Keratinocyte (primary cell): ENCODE data around the gene HOXA10.

Source experiments
- CTCF ChIP-seq, 3 experiments: IDR thresholded peaks in 1 of 3; conservative IDR thresholded peaks in 1 of 3; optimal IDR thresholded peaks in 1 of 3; 2 replicates in 2 of 3; 3 replicates in 1 of 3; pipeline versions ENCODE3 to v1.5.1; 2011; ENCODE audit warnings: low read length in 3 of 3, mild to moderate bottlenecking in 3 of 3, moderate library complexity in 2 of 3, control low read depth in 1 of 3, inconsistent platforms in 1 of 3; ENCODE audit not compliant: insufficient read depth in 2 of 3; ENCODE audit errors: extremely low read depth in 1 of 3
- EZH2 ChIP-seq: IDR thresholded peaks from one replicate; pipeline ENCODE4 v1.6.1; 2012; ENCODE audit warnings: inconsistent platforms, mild to moderate bottlenecking, low read length, moderate library complexity

DNA sequence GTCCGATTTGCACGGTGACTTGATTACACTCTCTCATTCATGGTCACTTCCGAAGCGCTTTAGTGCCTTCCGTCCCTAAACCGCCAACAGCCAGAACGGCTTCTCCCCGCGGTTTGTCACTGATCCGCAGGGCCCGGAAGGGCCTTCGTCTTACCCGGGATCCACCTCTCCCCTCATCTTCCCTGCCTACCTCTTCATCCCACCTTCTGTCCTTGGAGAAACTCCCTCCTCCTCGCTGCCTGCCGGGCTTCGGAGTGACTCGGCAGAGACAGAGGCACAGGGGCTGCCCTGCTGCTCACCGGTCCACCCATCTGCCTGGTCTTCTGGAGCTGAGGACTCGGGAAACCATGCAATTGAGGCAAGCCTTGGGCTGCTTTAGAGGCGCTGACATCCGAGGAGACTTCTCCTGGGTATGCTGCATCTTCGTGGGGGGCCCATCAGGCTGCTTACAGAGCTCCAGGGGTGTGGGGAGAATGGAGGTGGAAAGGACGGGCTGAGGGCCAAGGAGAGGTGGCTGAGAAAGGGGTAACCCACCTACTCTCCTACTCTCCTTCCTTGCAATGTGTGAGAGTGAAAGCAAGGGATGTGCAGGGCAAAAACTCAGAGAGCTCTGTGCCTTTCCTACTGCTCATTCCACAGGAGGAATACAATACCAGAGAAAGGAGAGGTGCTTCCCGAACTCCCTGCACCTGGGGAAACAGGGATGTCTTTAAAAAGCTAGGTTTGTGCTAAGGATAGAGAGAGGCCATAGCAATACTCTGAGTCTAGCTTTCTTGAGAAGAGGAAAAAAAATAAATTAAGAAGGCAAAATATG lies 11.9 kb upstream of the HOXA10 start:
- TF ChIP-seq CTCF (optimal IDR thresholded peaks at IDR 0.05 in 1 of 3, IDR thresholded peaks at IDR 0.05 in 1 of 3, conservative IDR thresholded peaks at IDR 0.05 in 1 of 3; ENCODE audit: extremely low read depth in 1 of 3, insufficient read depth in 2 of 3, low read length in 3 of 3): no peak
- no peak for TF ChIP-seq EZH2
